ENCODE results near the gene ZNF740. TPM values are rescaled to one million over a fixed set of nuclear protein-coding genes. Genes with fewer than 3 reads are reported as not detected.

ZNF740 gene
- total RNA-seq, 4 donors from 2014 or later = 11.2 to 21.8 (median 16.5) TPM

GRCh38 chr12:53205747-53206419 lies 25.4 kb downstream of the ZNF740 start:
- TF ChIP-seq CTCF (IDR thresholded peaks at IDR 0.05) = no peak
- no peak for DNase-seq (ENCODE audit: low spot score)
- no peak for ATAC-seq (ENCODE audit: low FRiP score)

GRCh38 chr12:53207042-53207441 lies 26.5 kb downstream of the ZNF740 start, which contains the start of gene ITGB7:
ITGB7 (minus strand) TSS chr12:53207251; CDS start chr12:53200443, 6,808 bp downstream.
- no peak for DNase-seq (ENCODE audit: low spot score)

GRCh38 chr12:53208435-53208834 lies 27.9 kb downstream of the ZNF740 start:
- DNase-seq (ENCODE audit: low spot score) (no peak), ATAC-seq (ENCODE audit: low FRiP score) (no peak)
- TF ChIP-seq CTCF (IDR thresholded peaks at IDR 0.05) = no peak

More at GRCh38 chr12:53207042-53207441, 26.5 kb downstream of the ZNF740 start, which contains the start of gene ITGB7:
- TF ChIP-seq CTCF (IDR thresholded peaks at IDR 0.05) = no peak
- ATAC-seq (ENCODE audit: low FRiP score) = no peak

- no peak for TF ChIP-seq CTCF (IDR thresholded peaks at IDR 0.05)
- no peak for DNase-seq (ENCODE audit: low spot score)
- ATAC-seq (ENCODE audit: low FRiP score) = no peak
Observed at GRCh38 chr12:53208877-53209463, 28.4 kb downstream of the ZNF740 start.

- no peak for TF ChIP-seq CTCF (IDR thresholded peaks at IDR 0.05)
- ATAC-seq (ENCODE audit: low FRiP score) (no peak), DNase-seq (ENCODE audit: low spot score) (no peak)
Observed at GRCh38 chr12:53210843-53211242, 30.3 kb downstream of the ZNF740 start.

- ATAC-seq (ENCODE audit: low FRiP score) (no peak), DNase-seq (ENCODE audit: low spot score) (no peak)
- no peak for TF ChIP-seq CTCF (IDR thresholded peaks at IDR 0.05)
Observed at GRCh38 chr12:53211476-53212381, 31.2 kb downstream of the ZNF740 start.
